UCSD-AML1 (cell line): ENCODE results near the gene ATP2B2.

ENCODE experiments used
- DNase-seq: peaks from one replicate; lab custom pipeline; 2025; ENCODE audit not compliant: unreplicated experiment; lab: John Stamatoyannopoulos, UW

Gene ATP2B2

DNA sequence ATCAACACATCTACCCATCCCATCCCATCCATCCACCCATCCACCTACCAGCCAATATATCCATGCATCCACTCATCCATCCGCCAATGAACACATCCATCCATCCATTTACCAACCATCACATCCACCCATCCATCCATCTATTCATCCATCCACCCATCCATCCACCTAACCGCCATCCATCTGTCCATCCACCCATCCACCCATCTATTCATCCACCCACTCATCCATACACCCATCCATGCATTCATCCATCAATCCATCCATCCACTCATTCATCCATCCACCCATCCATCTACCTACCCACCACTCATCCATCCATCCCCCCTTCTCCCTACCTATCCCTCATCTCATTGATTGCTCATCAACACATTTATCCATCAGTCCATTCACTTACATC lies 136.9 kb downstream of the ATP2B2 start:
- no peak for DNase-seq

DNA sequence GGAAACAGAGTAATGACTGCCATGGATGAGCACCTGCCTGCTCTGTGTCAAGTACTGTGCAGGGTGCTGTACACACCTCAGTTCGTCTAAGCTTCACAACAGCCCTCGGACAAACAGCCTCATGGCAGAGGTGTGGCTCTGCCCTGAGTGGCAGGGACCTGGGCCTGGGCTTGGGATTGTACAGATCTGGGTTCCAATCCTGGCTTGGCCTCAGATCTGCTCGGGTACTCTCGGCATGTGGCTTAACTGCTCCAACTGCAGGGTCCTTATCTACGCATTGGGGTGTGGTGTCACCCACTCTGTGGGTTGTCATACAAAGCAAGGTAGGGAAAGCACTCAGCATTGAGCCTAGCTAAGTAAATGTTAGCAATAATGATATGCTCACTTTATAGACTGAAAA lies 137.9 kb downstream of the ATP2B2 start:
- DNase-seq = no peak

DNA sequence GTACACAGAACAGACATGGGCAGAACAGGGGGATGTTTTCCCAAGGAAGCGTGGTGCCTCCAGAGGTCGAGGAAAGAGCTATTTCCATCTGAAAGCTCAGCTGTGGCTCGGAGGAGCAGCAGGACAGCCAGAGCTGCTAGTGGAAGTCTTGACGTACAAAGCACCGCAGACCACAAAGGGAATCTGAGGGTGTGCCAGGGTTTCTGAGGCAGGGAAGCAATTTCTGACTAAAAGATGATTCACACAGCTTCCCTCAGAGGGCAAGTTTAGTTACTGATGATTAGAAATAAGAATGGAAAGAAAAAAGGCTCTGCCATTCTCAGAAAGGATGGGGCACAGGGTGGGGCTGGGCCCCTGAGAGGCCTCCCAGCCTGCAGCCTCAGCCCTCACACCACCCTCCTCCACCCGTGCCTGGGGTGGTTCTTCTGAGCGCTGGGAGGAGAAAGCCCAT lies 138.7 kb downstream of the ATP2B2 start:
- peak; percentile 55 for DNase-seq

DNA sequence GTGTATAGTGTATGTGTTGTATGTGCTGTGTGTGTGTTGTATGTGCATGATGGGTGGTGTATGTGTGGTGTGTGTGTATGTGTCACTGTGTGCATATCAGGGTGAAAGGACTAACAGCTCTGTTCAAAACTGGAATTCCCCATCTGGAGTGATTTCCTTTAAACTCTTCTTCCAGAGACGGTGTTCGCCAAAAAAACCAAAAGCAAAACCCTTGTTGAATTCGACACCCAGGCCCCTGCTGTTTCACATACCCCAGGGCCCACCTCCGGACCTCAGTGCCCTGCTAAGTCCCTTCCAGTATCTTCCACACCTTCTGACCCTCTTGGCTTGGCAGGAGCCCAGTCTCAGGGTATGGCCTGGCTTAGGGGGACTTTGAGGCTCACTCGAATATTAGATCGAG lies 139.6 kb downstream of the ATP2B2 start:
- DNase-seq = no peak

DNA sequence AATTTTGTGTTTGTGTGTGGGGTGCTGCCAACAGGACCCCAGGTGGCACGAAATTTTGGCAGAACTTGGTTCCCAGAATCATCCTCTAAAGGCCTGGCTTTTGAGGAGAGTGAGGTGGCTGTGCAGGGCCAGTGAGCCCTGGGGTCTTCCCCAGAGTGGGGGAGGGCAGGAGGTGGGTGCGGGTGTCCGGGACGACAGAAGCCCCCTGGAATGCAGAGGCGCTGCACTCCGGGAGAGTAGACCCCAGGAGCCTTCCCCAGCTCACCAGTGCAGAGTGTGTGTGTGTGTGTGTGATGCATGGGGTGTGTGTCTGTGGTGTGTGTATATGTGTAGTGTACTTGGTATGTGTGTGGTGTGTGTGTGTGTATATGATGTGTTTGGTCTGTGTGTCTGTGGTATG lies 140.1 kb downstream of the ATP2B2 start:
- no peak for DNase-seq

DNA sequence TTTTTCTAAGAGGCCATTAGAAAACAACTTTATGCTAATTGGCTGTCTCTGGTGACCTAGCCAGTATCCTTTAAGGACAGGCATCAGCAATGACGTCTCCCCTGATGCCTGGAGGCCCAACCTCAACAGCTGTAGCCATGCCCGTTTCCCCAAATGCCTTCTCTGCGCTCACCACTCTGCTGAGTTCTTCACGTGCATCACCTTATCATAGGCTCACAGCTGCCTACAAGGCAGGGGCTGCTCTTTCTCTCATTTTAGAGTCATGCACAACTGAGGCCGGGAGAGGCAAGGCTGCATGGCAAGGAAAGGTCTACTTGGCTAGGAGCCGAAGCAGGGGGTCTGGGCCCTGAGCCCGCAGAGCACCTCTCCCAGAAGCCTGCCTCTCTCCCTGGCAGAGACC lies 140.6 kb downstream of the ATP2B2 start:
- no peak for DNase-seq

DNA sequence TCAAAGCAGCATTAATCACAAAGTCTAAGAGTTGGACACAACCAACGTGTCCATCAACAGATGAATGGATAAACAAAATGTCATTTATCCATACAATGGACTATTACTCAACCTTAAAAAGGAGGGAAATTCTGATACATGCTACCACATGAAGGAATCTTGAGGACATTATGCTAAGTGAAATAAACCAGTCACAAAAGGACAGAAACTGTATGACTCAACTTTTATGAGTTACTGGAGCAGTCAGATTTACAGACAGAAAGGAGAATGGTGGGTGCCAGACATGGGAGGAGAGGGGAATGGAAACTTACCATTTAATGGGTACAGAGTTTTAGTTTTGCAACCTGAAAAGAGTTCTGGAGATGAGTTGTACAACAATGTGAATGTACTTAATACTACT lies 141.5 kb downstream of the ATP2B2 start:
- DNase-seq = no peak

DNA sequence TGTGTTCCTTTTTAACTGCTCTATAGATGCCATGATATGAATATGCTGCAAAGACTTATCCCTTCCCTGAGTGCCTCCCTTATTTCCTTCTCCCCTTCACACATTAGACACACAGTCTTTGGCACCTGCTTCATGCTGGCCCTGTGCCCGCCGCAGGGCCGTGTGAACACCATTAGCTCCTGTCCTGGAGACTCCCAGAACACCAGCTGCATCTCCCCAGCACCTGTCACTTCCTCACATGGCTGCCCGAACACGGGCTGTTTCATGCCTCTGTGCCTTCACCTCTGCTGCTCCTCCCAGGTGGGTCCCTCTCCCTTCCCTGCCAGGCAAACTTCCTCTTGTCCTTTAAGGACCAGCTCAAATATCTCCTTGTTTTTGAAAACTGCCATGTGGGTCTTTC lies 144.0 kb downstream of the ATP2B2 start:
- no peak for DNase-seq

DNA sequence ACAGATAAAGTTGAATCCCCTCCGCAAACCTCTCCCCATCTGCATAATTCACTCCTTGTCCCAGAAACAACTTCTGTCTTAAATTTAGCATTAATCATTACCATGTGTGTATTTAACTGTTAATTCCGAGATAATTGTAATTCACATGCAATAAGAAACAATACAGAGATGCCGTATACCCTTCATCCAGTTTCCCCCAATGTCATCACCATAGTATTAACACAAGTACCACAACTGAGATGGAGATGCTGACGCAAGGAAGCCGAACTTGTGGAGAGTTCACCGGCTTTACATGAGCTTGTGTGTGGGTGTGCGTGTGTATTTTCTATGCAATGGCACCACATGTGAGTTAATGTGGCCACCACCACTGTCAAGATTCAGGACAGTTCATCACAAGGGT lies 144.9 kb downstream of the ATP2B2 start:
- DNase-seq = no peak

DNA sequence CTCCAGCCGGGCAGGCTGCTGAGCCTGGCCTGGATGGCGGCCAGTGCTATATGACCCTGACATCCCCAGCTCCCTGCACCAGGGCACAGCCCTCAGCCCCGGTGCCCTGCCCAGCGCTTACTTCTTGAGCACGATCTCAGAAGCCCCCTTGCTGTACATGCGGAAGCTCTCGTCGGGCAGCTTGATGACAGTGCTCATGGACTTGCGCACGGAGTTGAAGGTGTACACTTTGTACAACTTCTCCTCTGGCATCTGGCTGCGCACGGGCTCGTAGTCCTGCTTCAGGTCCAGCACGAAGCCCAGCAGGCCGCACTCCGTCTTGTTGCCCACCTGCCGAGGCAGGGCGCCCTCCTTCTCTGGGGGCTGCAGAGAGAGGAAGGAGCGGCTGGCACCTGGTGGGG lies 145.6 kb downstream of the ATP2B2 start:
- DNase-seq = no peak

DNA sequence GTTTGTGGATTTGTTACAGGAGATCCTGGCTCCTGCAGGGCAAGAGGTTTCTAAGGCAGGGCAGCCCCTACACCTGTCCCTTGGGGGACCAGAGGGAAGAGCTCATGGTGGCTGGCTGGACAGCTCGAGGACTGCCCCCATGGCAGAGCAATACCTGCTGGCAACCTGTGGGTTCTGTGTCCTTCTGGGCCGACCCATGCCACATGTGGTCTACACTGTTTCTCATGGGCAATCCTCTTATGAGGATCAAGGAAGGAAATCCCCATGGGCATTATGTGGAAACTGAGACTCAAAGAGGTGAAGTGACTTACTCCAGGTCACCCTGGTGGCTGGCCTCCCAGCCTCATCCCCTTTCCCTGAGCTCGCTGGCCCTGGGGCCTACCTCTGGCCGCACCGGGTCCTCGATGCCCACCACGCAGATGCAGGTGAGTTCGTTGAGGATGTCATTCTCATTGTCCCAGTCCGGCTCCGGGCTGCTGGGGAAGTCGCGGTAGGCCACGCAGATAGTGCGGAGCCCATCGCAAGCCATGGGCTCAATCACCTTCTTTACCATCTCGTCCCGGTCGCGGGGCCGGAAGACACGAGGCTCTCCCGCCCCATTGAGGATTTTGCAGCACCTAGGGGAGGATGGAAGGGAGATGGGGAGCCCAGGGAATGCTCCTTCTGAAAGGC lies 146.9 kb downstream of the ATP2B2 start:
- no peak for DNase-seq

DNA sequence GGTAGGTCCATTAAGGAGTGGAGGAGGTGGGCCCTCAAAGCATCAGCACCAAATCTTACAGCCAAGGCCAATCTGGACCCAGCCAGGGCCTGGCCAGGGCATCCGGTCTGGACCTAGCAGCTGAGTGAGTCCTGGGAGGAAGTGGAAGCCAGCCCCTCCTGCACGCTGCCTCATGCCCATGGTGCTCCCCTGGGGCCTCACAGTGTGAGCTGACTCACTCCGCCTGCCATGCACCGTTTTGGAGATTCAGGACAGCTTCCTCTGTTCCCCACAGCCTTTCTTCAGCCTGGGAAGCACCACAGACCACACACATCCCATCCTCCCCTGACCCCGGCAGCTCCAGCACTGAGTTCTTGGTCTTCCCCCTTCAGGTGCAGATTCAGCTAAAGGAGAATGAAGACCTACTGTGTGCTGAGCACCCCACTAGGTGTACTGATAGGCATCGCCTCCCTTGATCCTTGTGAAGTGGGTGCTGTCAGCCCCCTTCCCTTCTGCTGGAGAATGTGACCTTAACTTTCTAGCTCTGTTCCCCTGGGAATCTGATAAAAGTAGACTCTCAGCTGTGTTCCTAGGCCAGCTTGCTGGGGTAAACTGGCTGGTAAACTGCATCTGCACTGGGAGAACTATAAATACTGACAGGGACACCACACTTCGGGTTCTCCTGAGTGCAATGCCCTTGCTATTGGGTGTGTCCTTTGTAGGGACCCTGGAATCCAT lies 147.6 kb downstream of the ATP2B2 start:
- peak; percentile 78 for DNase-seq

DNA sequence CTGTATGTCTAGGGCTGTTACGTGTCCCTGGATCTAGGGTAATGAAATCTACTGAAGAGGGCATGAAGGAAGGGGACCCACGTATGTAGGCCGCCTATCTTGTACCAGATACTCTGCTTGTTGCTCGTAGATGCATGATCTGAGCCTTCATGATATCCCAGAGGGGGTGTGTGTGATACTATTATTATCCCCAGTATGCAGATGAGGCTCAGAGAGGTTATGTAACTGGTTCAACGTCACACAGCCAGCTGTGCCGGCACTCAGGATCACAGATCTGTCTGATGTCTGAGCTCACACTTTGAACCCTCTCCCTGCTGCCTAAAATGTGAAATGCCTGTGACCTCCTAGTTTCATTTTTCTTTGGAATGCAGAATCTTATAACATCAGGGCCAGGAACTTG lies 148.3 kb downstream of the ATP2B2 start:
- no peak for DNase-seq

DNA sequence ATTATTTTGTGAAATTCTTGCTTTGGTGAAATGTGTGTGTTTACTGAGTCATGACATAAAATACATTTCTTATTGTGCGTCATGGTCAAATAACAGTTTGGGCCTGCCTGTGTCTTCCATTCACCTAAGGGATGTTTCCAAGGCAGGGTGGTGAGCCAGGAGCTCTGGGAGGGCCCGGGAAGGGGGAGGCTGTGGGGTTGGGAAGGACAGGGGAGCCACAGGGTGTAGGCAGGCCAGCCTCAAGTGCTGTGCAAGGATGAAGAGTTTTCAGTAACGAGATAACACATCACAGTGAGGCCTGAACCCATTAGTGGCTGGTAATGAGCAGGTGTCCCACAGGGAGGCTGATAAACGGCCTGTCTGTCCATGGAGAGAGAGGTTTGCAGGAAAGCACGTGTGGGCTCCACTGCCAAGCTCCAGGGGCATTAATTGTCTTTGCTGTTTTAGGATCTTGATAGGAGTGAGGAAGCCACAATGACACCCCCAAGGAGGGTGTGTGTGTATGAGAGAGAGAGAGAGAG lies 148.9 kb downstream of the ATP2B2 start:
- DNase-seq = no peak

DNA sequence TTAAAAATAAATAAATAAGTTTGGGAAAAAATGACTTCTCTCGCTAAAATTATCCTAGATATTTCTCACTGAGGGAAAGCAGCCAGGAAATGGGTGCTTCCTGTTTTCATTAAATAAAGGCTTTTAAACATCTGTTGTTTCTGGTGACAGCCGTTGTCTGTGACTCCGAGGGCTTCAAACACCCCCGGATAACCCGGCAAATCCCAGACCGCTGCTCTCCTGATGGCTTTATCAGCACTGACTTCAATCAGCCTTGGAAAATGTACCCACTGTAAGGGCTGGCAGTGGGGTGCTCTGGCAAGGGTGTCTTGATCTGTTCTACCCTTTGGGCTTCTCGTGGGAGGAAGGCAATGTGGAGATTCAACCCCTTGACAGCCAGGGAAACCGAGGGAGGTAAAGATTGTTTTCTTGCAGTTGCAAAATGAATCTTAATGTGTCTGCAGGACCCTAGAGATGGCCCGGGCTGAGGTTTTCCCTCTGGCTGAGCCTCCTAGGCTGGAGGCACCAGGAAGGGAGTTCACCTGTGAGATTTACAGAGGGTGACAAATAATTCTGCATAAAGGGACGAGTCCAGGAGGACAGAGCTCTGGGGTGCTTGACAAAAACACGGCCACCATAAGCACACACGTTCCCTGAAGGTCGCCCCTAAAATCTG lies 150.9 kb downstream of the ATP2B2 start:
- DNase-seq = no peak

DNA sequence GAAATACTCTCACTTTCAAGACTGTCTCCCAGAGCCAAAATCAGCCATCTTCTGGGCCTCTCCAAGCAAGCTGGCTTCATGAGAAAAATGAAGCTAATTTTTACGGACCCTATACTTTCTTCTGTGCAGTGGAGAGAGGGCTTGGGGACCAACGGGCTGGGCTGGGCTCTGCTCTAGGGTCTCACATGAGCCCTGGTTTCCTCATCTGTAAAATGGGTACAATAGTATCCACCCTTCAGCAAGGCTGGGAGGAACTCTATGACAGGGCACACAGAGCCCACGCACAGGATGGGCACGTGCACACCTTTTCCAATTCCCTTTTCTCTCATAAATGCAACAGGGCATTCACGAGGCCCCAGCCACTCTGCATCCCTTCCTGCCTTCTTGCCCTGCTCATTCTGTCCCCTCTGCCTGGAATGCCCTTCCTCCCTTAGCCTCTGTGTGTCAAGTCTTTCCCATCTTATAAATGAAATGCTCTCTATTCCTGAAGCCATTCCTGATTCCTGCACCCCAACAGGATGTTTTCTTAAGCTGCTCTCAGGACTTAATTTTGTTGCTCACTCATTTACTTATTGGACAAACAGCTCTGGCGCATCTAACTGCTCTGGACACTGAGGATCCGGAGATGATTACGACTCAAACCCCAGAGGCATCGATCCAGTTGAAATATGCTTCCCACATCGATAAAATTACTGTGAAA lies 151.6 kb downstream of the ATP2B2 start:
- DNase-seq = no peak

DNA sequence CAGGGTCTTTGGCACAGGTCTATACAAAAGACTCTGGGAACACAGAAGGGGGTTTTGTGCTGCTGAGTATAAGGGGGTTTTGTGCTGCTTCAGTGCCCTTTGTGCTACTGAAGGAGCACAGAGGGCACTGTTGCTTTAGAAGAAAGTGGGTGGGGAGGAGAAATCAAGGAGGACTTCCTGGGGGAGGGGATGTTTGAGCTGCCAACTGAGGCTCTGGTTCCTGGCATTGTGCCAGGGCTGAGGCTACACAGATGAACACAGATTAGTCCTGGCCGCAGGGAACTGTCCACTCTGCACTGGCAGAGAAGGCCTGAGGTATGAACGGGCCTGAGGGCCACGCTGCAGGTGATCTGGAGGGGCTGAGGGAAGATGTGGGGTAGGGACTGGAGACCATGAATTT lies 152.2 kb downstream of the ATP2B2 start:
- DNase-seq = no peak

DNA sequence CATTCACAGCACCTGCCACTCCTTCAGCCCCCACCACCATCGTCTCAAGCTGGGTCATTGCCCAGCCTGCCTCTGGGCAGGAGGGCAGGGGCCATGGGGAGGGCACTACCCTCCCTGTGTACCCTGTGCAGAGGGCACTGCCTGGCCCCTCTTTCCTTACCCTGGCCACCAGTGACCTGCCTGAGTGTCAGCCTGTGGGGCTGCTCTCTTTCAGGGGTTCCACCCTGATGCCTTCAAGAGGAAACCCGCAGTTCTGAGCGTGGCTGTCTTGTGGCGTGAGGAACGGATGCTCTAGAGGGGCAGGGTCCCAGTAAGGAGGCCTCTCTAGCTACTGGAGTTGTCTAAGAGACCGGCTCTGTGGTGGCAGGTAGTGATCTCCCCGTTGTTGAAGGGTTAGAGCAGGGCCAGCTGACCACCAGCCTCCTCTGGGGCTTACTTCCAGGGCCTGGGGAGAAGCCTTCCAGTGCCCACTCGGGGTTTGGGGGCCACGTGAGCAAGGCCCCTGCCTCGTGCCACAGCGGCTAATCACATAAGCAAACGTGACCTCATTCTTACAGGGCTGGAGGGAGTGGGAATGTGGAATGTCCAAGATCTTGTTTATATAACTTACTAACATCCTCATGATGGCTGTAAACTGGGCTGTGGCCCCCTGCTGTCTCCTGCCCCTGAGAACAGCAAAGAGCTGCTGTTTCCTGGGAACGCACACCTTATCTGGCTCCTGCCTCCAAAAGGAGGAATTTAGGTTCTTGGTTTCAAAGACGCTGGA lies 153.1 kb downstream of the ATP2B2 start:
- DNase-seq = no peak

DNA sequence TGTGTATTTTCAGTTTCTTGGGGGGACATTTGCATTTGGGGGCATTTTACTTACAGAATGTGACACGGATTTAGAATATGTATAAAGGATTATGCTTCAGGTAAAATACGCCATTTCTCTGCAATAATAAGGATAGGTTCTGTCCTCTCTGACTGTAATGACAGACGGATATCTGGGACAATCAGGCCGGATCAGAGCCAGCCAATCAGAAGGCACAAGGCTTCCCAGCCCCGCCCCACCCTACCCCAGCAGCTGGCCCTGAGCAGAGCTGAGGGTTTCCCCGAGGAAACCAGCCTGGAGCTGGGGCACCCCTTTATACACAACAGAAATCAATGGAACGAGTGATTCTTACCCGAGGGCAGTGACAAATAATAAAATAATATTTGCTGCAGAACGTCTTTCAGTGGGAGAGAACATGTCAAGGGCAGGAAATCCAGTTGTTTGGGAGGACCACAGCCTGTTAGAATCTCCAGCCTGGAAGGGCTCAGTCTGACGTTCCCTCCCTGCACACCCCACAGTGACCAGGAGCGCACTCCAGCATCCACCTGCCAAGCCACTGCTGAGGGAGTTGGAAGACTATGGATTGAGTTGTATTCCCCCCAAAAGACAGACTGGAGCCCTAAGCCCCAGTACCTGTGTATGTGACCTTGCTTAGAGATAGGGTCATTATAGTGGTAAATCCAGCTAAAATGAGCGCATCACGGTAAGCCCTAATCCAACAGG lies 154.2 kb downstream of the ATP2B2 start:
- DNase-seq = no peak

DNA sequence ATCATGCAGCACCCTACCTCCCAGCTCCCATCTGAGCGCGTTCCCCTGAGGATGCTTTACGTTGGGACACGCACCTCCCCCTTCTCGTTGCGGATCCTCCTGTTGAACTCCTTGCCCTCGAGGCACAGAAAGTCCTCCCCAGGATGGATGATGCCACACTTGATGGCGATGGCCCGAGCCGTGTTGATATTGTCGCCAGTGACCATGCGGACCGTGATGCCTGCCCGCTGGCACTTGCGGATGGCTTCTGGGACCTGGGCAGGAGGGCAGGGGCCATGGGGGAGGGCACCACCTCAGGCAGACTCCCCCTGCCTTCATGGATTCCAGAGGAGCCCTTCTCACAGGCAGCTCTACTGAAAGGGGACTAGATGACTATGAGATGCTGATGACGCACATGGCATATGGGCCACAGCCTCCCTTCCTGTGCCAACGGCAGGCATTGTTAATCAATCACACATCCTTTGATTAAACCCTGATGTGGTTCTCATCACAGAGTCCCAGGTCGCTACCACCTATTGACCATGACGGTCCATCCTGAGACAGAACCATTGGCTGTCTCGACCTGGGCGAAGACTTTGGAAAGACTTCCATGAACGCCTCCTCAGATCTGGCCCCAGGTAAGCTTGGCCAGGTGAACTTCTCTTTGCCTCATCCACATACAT lies 154.9 kb downstream of the ATP2B2 start:
- DNase-seq = no peak
